NCI-H1694 (cell line): ENCODE measurements around the gene CCIN.

Experiments used
- DNase-seq: peaks from one replicate; lab custom pipeline; 2025; lab: John Stamatoyannopoulos, UW

The CCIN gene

GRCh38 chr9:36140086-36141084 is 28.8 kb upstream of the CCIN start:
- no peak for DNase-seq

- DNase-seq = no peak
Measured at GRCh38 chr9:36141288-36141687, 27.9 kb upstream of the CCIN start.

GRCh38 chr9:36141761-36142160 is 27.4 kb upstream of the CCIN start:
- no peak for DNase-seq

GRCh38 chr9:36142510-36143244 is 26.5 kb upstream of the CCIN start:
- no peak for DNase-seq

- DNase-seq = no peak
Measured at GRCh38 chr9:36143245-36143641, 25.9 kb upstream of the CCIN start.

GRCh38 chr9:36144309-36145232 is 24.6 kb upstream of the CCIN start:
- DNase-seq = no peak

GRCh38 chr9:36145970-36146369 is 23.2 kb upstream of the CCIN start:
- DNase-seq = no peak

- no peak for DNase-seq
Measured at GRCh38 chr9:36146651-36147050, 22.5 kb upstream of the CCIN start.

- no peak for DNase-seq
Measured at GRCh38 chr9:36147441-36148175, 21.6 kb upstream of the CCIN start.

GRCh38 chr9:36148311-36149051 is 20.7 kb upstream of the CCIN start:
- DNase-seq = no peak

GRCh38 chr9:36149197-36149596 is 20.0 kb upstream of the CCIN start:
- no peak for DNase-seq

- no peak for DNase-seq
Measured at GRCh38 chr9:36150574-36151315, 18.4 kb upstream of the CCIN start.

- no peak for DNase-seq
Measured at GRCh38 chr9:36151316-36152210, 17.6 kb upstream of the CCIN start.

- no peak for DNase-seq
Measured at GRCh38 chr9:36152741-36153438, 16.3 kb upstream of the CCIN start.

GRCh38 chr9:36153746-36154145 is 15.4 kb upstream of the CCIN start:
- no peak for DNase-seq

- no peak for DNase-seq
Measured at GRCh38 chr9:36154331-36154952, 14.7 kb upstream of the CCIN start.

GRCh38 chr9:36156116-36156515 is 13.1 kb upstream of the CCIN start:
- DNase-seq = no peak

GRCh38 chr9:36158122-36158521 is 11.1 kb upstream of the CCIN start:
- DNase-seq = no peak
